Activated T-cell treated with anti-CD3 and anti-CD28 coated beads, Interleukin-2, amount 50 U/mL, for 4 hours (primary cell): Measurements from ENCODE around the gene CAD. TPM values are rescaled to one million over a fixed set of nuclear protein-coding genes. Genes with fewer than 3 reads are reported as not detected.
A peak's percentile ranks its signal among the peaks of the same experiment; 100 is the strongest.
"Not testable (repeated sequence)": the region's sequence is repeated elsewhere in the genome, so short reads cannot be mapped to it uniquely, and the experiment has no call there.

Experiments
- ATAC-seq, 2 donors: fragments of 200-7000 bp; cut with Tn5 transposase; one replicate each; pipeline ENCODE4 v1.10.0; 2021
- DNase-seq: peaks from one replicate; pipeline ENCODE4 v3.0.0-alpha.2; 2020
- H3K27me3 Mint-ChIP-seq: one replicate; pipeline ENCODE4 v1.8.0; 2021; ENCODE audit warnings: low read depth, mixed read lengths
- H3K36me3 Mint-ChIP-seq: one replicate; pipeline ENCODE4 v1.8.0; 2022; ENCODE audit warnings: mixed read lengths; ENCODE audit not compliant: insufficient read depth
- H3K4me1 Mint-ChIP-seq: one replicate; pipeline ENCODE4 v1.8.0; 2021; ENCODE audit warnings: low read depth, mixed read lengths
- H3K4me3 Mint-ChIP-seq: one replicate; pipeline ENCODE4 v1.8.0; 2021; ENCODE audit warnings: mild to moderate bottlenecking, moderate library complexity, mixed read lengths
- H3K9me3 Mint-ChIP-seq: one replicate; pipeline ENCODE4 v1.8.0; 2021; ENCODE audit warnings: mixed read lengths
- total RNA-seq, 3 donors: library from RNA; stranded (reverse); gene quantifications; one replicate each; pipeline ENCODE4 v1.2.1, GENCODE V29; 2021

CAD gene
- total RNA-seq, 3 donors from 2014 or later: 162 to 201 (median 185) TPM

GRCh38 chr2:27186613-27187345, 30.4 kb upstream of the CAD start:
- H3K9me3 Mint-ChIP-seq: no peaks in the 10 kb centered on the region
- no peak for DNase-seq
- no peaks in the 10 kb centered on the region for H3K36me3 Mint-ChIP-seq
- H3K4me1 Mint-ChIP-seq: no peaks in the 10 kb centered on the region
- peaks cover 17% of the 10 kb centered on the region for H3K27me3 Mint-ChIP-seq
- H3K4me3 Mint-ChIP-seq: no peak overlapping the region
- ATAC-seq: no peak

- no peaks in the 10 kb centered on the region for H3K9me3 Mint-ChIP-seq
- no peak overlapping the region for H3K4me3 Mint-ChIP-seq
- no peaks in the 10 kb centered on the region for H3K4me1 Mint-ChIP-seq
Measured at GRCh38 chr2:27189989-27190388, 27.2 kb upstream of the CAD start.

GRCh38 chr2:27191070-27191829, 25.9 kb upstream of the CAD start:
- DNase-seq: peak; percentile 14
- Mint-ChIP-seq H3K4me3 (no peak overlapping the region), H3K36me3 (no peaks in the 10 kb centered on the region), H3K27me3 (peaks cover 4% of the 10 kb centered on the region), H3K9me3 (no peaks in the 10 kb centered on the region), H3K4me1 (no peaks in the 10 kb centered on the region)
- peak in 1 of 2 donors; percentile 58 for ATAC-seq

More at GRCh38 chr2:27189989-27190388, 27.2 kb upstream of the CAD start:
- no peaks in the 10 kb centered on the region for H3K36me3 Mint-ChIP-seq
- DNase-seq (no peak), ATAC-seq (no peak)
- H3K27me3 Mint-ChIP-seq: peaks cover 4% of the 10 kb centered on the region

- Mint-ChIP-seq H3K9me3 (no peaks in the 10 kb centered on the region), H3K4me1 (no peaks in the 10 kb centered on the region), H3K36me3 (peaks cover 5% of the 10 kb centered on the region), H3K27me3 (no peaks in the 10 kb centered on the region), H3K4me3 (no peak overlapping the region)
- ATAC-seq (no peak), DNase-seq (no peak)
Measured at GRCh38 chr2:27194538-27195354, 22.4 kb upstream of the CAD start.

- not testable (repeated sequence) for H3K36me3 Mint-ChIP-seq, H3K9me3 Mint-ChIP-seq, ATAC-seq, H3K27me3 Mint-ChIP-seq, DNase-seq, H3K4me1 Mint-ChIP-seq, H3K4me3 Mint-ChIP-seq
Measured at GRCh38 chr2:27195799-27196198, 21.4 kb upstream of the CAD start.

- ATAC-seq, H3K9me3 Mint-ChIP-seq, H3K27me3 Mint-ChIP-seq, H3K4me1 Mint-ChIP-seq, H3K4me3 Mint-ChIP-seq, DNase-seq: not testable (repeated sequence)
- H3K36me3 Mint-ChIP-seq: peaks cover 18% of the 10 kb centered on the region
Measured at GRCh38 chr2:27198068-27198467, 19.1 kb upstream of the CAD start.

GRCh38 chr2:27198627-27199026, 18.5 kb upstream of the CAD start:
- no peak for DNase-seq
- Mint-ChIP-seq H3K4me1 (no peaks in the 10 kb centered on the region), H3K9me3 (no peaks in the 10 kb centered on the region), H3K36me3 (peaks cover 21% of the 10 kb centered on the region), H3K27me3 (no peaks in the 10 kb centered on the region), H3K4me3 (no peak overlapping the region)
- ATAC-seq: no peak

- H3K27me3 Mint-ChIP-seq: no peaks in the 10 kb centered on the region
- no peak overlapping the region for H3K4me3 Mint-ChIP-seq
- DNase-seq: no peak
- H3K4me1 Mint-ChIP-seq: no peaks in the 10 kb centered on the region
- H3K9me3 Mint-ChIP-seq: no peaks in the 10 kb centered on the region
- H3K36me3 Mint-ChIP-seq: peaks cover 21% of the 10 kb centered on the region
- no peak for ATAC-seq
Measured at GRCh38 chr2:27199241-27199640, 17.9 kb upstream of the CAD start.

- no peaks in the 10 kb centered on the region for H3K9me3 Mint-ChIP-seq
- peaks cover 14% of the 10 kb centered on the region for H3K4me1 Mint-ChIP-seq
- DNase-seq: no peak
- no peaks in the 10 kb centered on the region for H3K27me3 Mint-ChIP-seq
- no peak for ATAC-seq
- H3K4me3 Mint-ChIP-seq: no peak overlapping the region
- peaks cover 41% of the 10 kb centered on the region for H3K36me3 Mint-ChIP-seq
Measured at GRCh38 chr2:27201675-27202074, 15.5 kb upstream of the CAD start.

- no peaks in the 10 kb centered on the region for H3K27me3 Mint-ChIP-seq
- ATAC-seq (no peak), DNase-seq (no peak)
- no peak overlapping the region for H3K4me3 Mint-ChIP-seq
- no peaks in the 10 kb centered on the region for H3K9me3 Mint-ChIP-seq
- peaks cover 48% of the 10 kb centered on the region for H3K36me3 Mint-ChIP-seq
- peaks cover 14% of the 10 kb centered on the region for H3K4me1 Mint-ChIP-seq
Measured at GRCh38 chr2:27202854-27203253, 14.3 kb upstream of the CAD start.

- H3K36me3 Mint-ChIP-seq: peaks cover 45% of the 10 kb centered on the region
- no peaks in the 10 kb centered on the region for H3K9me3 Mint-ChIP-seq
- DNase-seq (no peak), ATAC-seq (no peak)
- H3K4me3 Mint-ChIP-seq: no peak overlapping the region
- no peaks in the 10 kb centered on the region for H3K27me3 Mint-ChIP-seq
- H3K4me1 Mint-ChIP-seq: peaks cover 14% of the 10 kb centered on the region
Measured at GRCh38 chr2:27203741-27204140, 13.4 kb upstream of the CAD start.

GRCh38 chr2:27204566-27204965, 12.6 kb upstream of the CAD start:
- no peaks in the 10 kb centered on the region for H3K9me3 Mint-ChIP-seq
- H3K27me3 Mint-ChIP-seq: no peaks in the 10 kb centered on the region
- H3K4me3 Mint-ChIP-seq: no peak overlapping the region
- DNase-seq (no peak), ATAC-seq (no peak)
- peaks cover 18% of the 10 kb centered on the region for H3K4me1 Mint-ChIP-seq
- peaks cover 45% of the 10 kb centered on the region for H3K36me3 Mint-ChIP-seq

GRCh38 chr2:27205206-27205605, 12.0 kb upstream of the CAD start:
- DNase-seq (no peak), ATAC-seq (no peak)
- no peak overlapping the region for H3K4me3 Mint-ChIP-seq
- H3K27me3 Mint-ChIP-seq: no peaks in the 10 kb centered on the region
- H3K36me3 Mint-ChIP-seq: peaks cover 49% of the 10 kb centered on the region
- H3K9me3 Mint-ChIP-seq: no peaks in the 10 kb centered on the region
- peaks cover 24% of the 10 kb centered on the region for H3K4me1 Mint-ChIP-seq

- Mint-ChIP-seq H3K36me3 (peaks cover 47% of the 10 kb centered on the region), H3K9me3 (no peaks in the 10 kb centered on the region), H3K4me1 (peaks cover 25% of the 10 kb centered on the region), H3K4me3 (no peak overlapping the region), H3K27me3 (no peaks in the 10 kb centered on the region)
- ATAC-seq (no peak), DNase-seq (no peak)
Measured at GRCh38 chr2:27206346-27206745, 10.8 kb upstream of the CAD start.
